Measurements from ENCODE around the gene RPRD1A. TPM values are rescaled to one million over a fixed set of nuclear protein-coding genes. Genes with fewer than 3 reads are reported as not detected.

RPRD1A gene
- total RNA-seq, 1 experiment from 2014 or later: 80.7 TPM

DNA sequence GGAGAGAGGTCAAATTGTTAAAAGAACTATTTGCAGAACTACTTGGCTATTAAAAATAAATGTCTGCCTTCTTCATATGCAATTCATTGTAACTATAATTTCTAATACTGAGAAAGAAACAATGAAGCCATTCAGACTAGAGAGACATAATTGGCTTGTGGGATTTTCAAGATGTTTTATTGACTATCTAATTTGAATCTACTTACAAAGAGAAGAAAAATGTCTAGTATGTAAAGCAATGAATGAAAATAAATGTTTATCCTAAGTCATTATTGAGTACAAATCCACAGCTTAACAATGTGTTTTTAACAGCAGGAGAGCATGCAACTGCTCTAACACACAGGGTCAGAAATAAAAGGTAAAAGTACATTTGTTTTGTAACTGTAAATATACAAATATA is 75.7 kb downstream of the RPRD1A start:
- no peaks in the 10 kb centered on the region for H3K9me2 ChIP-seq (ENCODE audit: insufficient read depth)
- peaks cover 4 to 11% of the 10 kb centered on the region in 2 experiments; a peak in 3 of 4 replicates for H3K36me3 ChIP-seq (ENCODE audit: control insufficient read depth in 1 of 2, insufficient read depth in 2 of 2, low read length in 2 of 2)
- H3K4me3 ChIP-seq (replicated peaks in 1 of 2; ENCODE audit: low read depth in 1 of 2, low read length in 2 of 2): no peak overlapping the region
- no peaks in the 10 kb centered on the region for H3K79me2 ChIP-seq (ENCODE audit: insufficient read depth, low read length)
- ChIA-PET CTCF (no interaction called here), RAD21 (ENCODE audit: low non-redundant PET in 1 of 2, low total read pairs in 2 of 2, uncharacterized antibody in 2 of 2, unreplicated experiment in 2 of 2) (no interaction called here), POLR2A (no interaction called here)
- peaks cover 5% of the 10 kb centered on the region; the same call in 1 of the 2 replicates for H4K20me1 ChIP-seq (ENCODE audit: insufficient read depth)
- TF ChIP-seq ELF1 (IDR thresholded peaks at IDR 0.05; ENCODE audit: borderline replicate concordance, low read depth): no peak
- no peaks in the 10 kb centered on the region for H3K4me1 ChIP-seq (ENCODE audit: control insufficient read depth in 1 of 2, insufficient read depth in 2 of 2, low read length in 2 of 2)
- H3K27ac ChIP-seq (ENCODE audit: low read depth, low read length): no peak overlapping the region
- BruUV-seq (replicated peaks): no TSS peak
- ATAC-seq (no peak), DNase-seq (ENCODE audit: low read depth, low spot score) (no peak)
- H3K27me3 ChIP-seq (ENCODE audit: insufficient read depth, low read length): no peaks in the 10 kb centered on the region
- intact Hi-C loops (cut with micrococcal nuclease): no loop called here
- H3K9me3 ChIP-seq (ENCODE audit: control insufficient read depth in 1 of 2, insufficient read depth in 1 of 2, low read depth in 1 of 2, low read length in 2 of 2): no peaks in the 10 kb centered on the region
- no peak overlapping the region for H2AFZ ChIP-seq (ENCODE audit: low read depth, low read length, poor library complexity, severe bottlenecking)
- no peak overlapping the region for H3K9ac ChIP-seq (ENCODE audit: low read length)
- no peak overlapping the region for H3K4me2 ChIP-seq (ENCODE audit: low read length)

DNA sequence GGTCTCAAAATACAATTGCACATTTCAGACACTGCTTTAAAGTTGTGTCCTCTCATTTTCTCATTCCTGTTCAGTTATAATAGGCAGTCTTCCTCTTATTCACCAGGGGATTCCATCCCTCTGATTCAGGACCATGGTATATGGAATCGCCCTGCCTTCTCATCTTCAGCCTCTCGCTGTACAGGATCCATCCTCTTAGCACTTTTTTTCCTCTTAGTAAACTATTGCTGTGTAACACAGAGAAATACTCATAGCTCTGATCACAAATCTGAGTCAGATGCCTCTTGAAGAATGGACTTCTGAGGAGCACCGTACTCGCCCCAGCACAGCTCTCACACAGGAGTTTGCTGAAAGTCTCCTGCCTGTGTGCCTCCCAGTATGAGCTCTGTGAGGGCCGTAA is 83.5 kb downstream of the RPRD1A start:
- H3K4me1 ChIP-seq (ENCODE audit: control insufficient read depth in 1 of 2, insufficient read depth in 2 of 2, low read length in 2 of 2): no peaks in the 10 kb centered on the region
- ChIA-PET RAD21 (ENCODE audit: low non-redundant PET in 1 of 2, low total read pairs in 2 of 2, uncharacterized antibody in 2 of 2, unreplicated experiment in 2 of 2) (no interaction called here), POLR2A (no interaction called here), CTCF (no interaction called here)
- ATAC-seq (no peak), DNase-seq (ENCODE audit: low read depth, low spot score) (no peak)
- H4K20me1 ChIP-seq (ENCODE audit: insufficient read depth): peaks cover 5% of the 10 kb centered on the region; the same call in 1 of the 2 replicates
- H3K9ac ChIP-seq (ENCODE audit: low read length): no peak overlapping the region
- no peak overlapping the region for H3K4me2 ChIP-seq (ENCODE audit: low read length)
- H3K9me3 ChIP-seq (ENCODE audit: control insufficient read depth in 1 of 2, insufficient read depth in 1 of 2, low read depth in 1 of 2, low read length in 2 of 2): no peaks in the 10 kb centered on the region
- no peak overlapping the region for H2AFZ ChIP-seq (ENCODE audit: low read depth, low read length, poor library complexity, severe bottlenecking)
- no TSS peak for BruUV-seq (replicated peaks)
- H3K27ac ChIP-seq (ENCODE audit: low read depth, low read length): no peak overlapping the region
- TF ChIP-seq ZFX (IDR thresholded peaks at IDR 0.05): no peak
- no peak for TF ChIP-seq FOSL1 (IDR thresholded peaks at IDR 0.05; ENCODE audit: low read depth)
- no peak for TF ChIP-seq CEBPB (IDR thresholded peaks at IDR 0.05; ENCODE audit: low read depth)
- TF ChIP-seq, protein P1, sequence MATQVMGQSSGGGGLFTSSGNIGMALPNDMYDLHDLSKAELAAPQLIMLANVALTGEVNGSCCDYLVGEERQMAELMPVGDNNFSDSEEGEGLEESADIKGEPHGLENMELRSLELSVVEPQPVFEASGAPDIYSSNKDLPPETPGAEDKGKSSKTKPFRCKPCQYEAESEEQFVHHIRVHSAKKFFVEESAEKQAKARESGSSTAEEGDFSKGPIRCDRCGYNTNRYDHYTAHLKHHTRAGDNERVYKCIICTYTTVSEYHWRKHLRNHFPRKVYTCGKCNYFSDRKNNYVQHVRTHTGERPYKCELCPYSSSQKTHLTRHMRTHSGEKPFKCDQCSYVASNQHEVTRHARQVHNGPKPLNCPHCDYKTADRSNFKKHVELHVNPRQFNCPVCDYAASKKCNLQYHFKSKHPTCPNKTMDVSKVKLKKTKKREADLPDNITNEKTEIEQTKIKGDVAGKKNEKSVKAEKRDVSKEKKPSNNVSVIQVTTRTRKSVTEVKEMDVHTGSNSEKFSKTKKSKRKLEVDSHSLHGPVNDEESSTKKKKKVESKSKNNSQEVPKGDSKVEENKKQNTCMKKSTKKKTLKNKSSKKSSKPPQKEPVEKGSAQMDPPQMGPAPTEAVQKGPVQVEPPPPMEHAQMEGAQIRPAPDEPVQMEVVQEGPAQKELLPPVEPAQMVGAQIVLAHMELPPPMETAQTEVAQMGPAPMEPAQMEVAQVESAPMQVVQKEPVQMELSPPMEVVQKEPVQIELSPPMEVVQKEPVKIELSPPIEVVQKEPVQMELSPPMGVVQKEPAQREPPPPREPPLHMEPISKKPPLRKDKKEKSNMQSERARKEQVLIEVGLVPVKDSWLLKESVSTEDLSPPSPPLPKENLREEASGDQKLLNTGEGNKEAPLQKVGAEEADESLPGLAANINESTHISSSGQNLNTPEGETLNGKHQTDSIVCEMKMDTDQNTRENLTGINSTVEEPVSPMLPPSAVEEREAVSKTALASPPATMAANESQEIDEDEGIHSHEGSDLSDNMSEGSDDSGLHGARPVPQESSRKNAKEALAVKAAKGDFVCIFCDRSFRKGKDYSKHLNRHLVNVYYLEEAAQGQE (IDR thresholded peaks at IDR 0.05; ENCODE audit: low read depth): no peak
- no peak for TF ChIP-seq EZH2 (IDR thresholded peaks at IDR 0.05)
- no peak for TF ChIP-seq TCF7L2 (IDR thresholded peaks at IDR 0.05; ENCODE audit: borderline replicate concordance, extremely low read depth, insufficient read depth, insufficient read length)
- TF ChIP-seq JUND (IDR thresholded peaks at IDR 0.05): no peak
- TF ChIP-seq, protein P2, sequence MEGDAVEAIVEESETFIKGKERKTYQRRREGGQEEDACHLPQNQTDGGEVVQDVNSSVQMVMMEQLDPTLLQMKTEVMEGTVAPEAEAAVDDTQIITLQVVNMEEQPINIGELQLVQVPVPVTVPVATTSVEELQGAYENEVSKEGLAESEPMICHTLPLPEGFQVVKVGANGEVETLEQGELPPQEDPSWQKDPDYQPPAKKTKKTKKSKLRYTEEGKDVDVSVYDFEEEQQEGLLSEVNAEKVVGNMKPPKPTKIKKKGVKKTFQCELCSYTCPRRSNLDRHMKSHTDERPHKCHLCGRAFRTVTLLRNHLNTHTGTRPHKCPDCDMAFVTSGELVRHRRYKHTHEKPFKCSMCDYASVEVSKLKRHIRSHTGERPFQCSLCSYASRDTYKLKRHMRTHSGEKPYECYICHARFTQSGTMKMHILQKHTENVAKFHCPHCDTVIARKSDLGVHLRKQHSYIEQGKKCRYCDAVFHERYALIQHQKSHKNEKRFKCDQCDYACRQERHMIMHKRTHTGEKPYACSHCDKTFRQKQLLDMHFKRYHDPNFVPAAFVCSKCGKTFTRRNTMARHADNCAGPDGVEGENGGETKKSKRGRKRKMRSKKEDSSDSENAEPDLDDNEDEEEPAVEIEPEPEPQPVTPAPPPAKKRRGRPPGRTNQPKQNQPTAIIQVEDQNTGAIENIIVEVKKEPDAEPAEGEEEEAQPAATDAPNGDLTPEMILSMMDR (IDR thresholded peaks at IDR 0.05 in 2 of 3, conservative IDR thresholded peaks at IDR 0.05 in 1 of 3; ENCODE audit: borderline replicate concordance in 1 of 3, insufficient read depth in 1 of 3, low read depth in 2 of 3, low read length in 2 of 3): no peak
- no peak for TF ChIP-seq POLR2A (IDR thresholded peaks at IDR 0.05; ENCODE audit: borderline replicate concordance, extremely low read depth, insufficient read depth, insufficient read length)
- H3K36me3 ChIP-seq (ENCODE audit: control insufficient read depth in 1 of 2, insufficient read depth in 2 of 2, low read length in 2 of 2): peaks cover 10 to 19% of the 10 kb centered on the region in 2 experiments; a peak in 3 of 4 replicates
- no peak overlapping the region for H3K4me3 ChIP-seq (replicated peaks in 1 of 2; ENCODE audit: low read depth in 1 of 2, low read length in 2 of 2)
- no peaks in the 10 kb centered on the region for H3K9me2 ChIP-seq (ENCODE audit: insufficient read depth)
- intact Hi-C loops (cut with micrococcal nuclease): no loop called here
- H3K27me3 ChIP-seq (ENCODE audit: insufficient read depth, low read length): no peaks in the 10 kb centered on the region
- H3K79me2 ChIP-seq (ENCODE audit: insufficient read depth, low read length): no peaks in the 10 kb centered on the region

All from HCT116 (cell line).